AG09319 (cell line): ENCODE measurements around the gene NKX2-1.
"Not testable (repeated sequence)": the region's sequence is repeated elsewhere in the genome, so short reads cannot be mapped to it uniquely, and the experiment has no call there.

ENCODE experiments used
- DNase-seq: peaks from one replicate; pipeline ENCODE4 v3.0.0-alpha.2; 2010; ENCODE audit warnings: low read depth; ENCODE audit errors: extremely low read depth
- TF ChIP-seq, protein P1 (sequence below): IDR thresholded peaks from 2 replicates; pipeline ENCODE4 v1.5.1; 2011; ENCODE audit warnings: low read depth, mild to moderate bottlenecking, inconsistent platforms, low read length, moderate library complexity

NKX2-1 gene

GRCh38 chr14:36478782-36479181, 41.2 kb downstream of the NKX2-1 start:
- DNase-seq, result no peak
- TF ChIP-seq, protein P1, sequence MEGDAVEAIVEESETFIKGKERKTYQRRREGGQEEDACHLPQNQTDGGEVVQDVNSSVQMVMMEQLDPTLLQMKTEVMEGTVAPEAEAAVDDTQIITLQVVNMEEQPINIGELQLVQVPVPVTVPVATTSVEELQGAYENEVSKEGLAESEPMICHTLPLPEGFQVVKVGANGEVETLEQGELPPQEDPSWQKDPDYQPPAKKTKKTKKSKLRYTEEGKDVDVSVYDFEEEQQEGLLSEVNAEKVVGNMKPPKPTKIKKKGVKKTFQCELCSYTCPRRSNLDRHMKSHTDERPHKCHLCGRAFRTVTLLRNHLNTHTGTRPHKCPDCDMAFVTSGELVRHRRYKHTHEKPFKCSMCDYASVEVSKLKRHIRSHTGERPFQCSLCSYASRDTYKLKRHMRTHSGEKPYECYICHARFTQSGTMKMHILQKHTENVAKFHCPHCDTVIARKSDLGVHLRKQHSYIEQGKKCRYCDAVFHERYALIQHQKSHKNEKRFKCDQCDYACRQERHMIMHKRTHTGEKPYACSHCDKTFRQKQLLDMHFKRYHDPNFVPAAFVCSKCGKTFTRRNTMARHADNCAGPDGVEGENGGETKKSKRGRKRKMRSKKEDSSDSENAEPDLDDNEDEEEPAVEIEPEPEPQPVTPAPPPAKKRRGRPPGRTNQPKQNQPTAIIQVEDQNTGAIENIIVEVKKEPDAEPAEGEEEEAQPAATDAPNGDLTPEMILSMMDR, result no peak

GRCh38 chr14:36477266-36477665, 42.8 kb downstream of the NKX2-1 start:
- DNase-seq, result no peak
- TF ChIP-seq, protein P1, result no peak

- not testable (repeated sequence) for DNase-seq
Observed at GRCh38 chr14:36476061-36476460, 44.0 kb downstream of the NKX2-1 start.

DNA sequence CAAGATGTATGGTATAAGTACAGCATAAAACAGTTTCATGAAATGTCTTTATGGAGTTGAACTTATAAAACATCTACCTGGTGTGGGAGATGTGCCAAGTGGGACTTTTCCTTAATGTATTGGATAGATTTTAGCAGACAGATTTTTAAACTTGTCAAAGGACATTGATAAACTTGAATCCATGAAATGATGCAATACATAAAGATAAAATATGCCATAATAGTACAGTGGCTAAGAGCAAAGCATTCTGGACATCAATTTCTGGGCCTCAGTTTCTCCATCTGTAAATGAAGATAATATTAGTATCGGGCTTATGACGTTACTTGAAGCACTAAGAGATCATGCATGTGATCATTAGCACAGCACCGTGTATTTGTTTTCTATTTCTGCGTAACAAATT, 45.4 kb downstream of the NKX2-1 start:
- no peak for DNase-seq

GRCh38 chr14:36471431-36471830, 48.6 kb downstream of the NKX2-1 start:
- no peak for DNase-seq
- TF ChIP-seq, protein P1, result no peak

More for the DNA sequence above, 45.4 kb downstream of the NKX2-1 start:
- TF ChIP-seq, protein P1, result no peak

GRCh38 chr14:36467332-36467731, 52.7 kb downstream of the NKX2-1 start:
- TF ChIP-seq, protein P1, result no peak
- DNase-seq, result no peak
